ENCODE measurements around the gene NXPH3.

Gene NXPH3

GRCh38 chr17:49624896-49625295, 49.2 kb downstream of the NXPH3 start:
- no peak for DNase-seq (ENCODE audit: low spot score)
- FAIRE-seq: no peak

- DNase-seq (ENCODE audit: low spot score) (no peak), FAIRE-seq (no peak)
Observed at GRCh38 chr17:49629447-49629846, 53.8 kb downstream of the NXPH3 start.

GRCh38 chr17:49630113-49630900, 54.6 kb downstream of the NXPH3 start:
- DNase-seq (ENCODE audit: low spot score) (no peak), FAIRE-seq (no peak)

- DNase-seq (ENCODE audit: low spot score): no peak
- no peak for FAIRE-seq
Observed at GRCh38 chr17:49631496-49631895, 55.8 kb downstream of the NXPH3 start.
